K562 (cell line): Measurements from ENCODE around the gene GSTO2. TPM values are rescaled to one million over a fixed set of nuclear protein-coding genes. Genes with fewer than 3 reads are reported as not detected.

ENCODE experiments used
- ATAC-seq: fragments of 200-7000 bp; cut with Tn5 transposase; 3 replicates; pipeline ENCODE4 v1.9.1; 2020; ENCODE audit warnings: moderate library complexity
- BruUV-seq: library from RNA; stranded (reverse); fragments of 400-500 nt; replicated peaks from 2 replicates; lab custom pipeline; 2021; lab: Mats Ljungman, UMichigan
- CTCF ChIA-PET: fragments of 300-600 bp; formaldehyde crosslinking; extraction: SDS; loops from one replicate; lab custom pipeline; 2021; ENCODE audit warnings: low intra/inter-chr PET ratio; lab: Yijun Ruan, JAX
- POLR2A ChIA-PET: fragments of 300-600, 350-650 bp; sonication (Branson Sonifier 250); formaldehyde crosslinking; extraction: SDS; loops from one replicate; lab custom pipeline; 2021; ENCODE audit warnings: antibody characterized with exemption, inconsistent platforms; lab: Yijun Ruan, JAX
- DNase-seq, 4 experiments: peaks; one replicate each; pipeline versions ENCODE4 v3.0.0 to v3.0.0-alpha.2; 2011 to 2018; ENCODE audit warnings: low spot score in 3 of 4, mixed read lengths in 3 of 4; ENCODE audit errors: extremely low read depth in 1 of 4
- FAIRE-seq: peaks from 2 replicates; lab custom pipeline; 2011; peaks lifted over from hg19 to GRCh38; lab: Jason Lieb, UNC
- H2AFZ ChIP-seq: 2 replicates; pipeline ENCODE4 v1.6.0; 2011; ENCODE audit warnings: low read depth, low read length, control low read depth, inconsistent platforms
- H3K27ac ChIP-seq: fragments of 200-600 bp; 3 replicates; pipeline ENCODE4 v1.8.0; 2011; ENCODE audit warnings: low read depth, mild to moderate bottlenecking, control low read depth, inconsistent platforms, low read length, moderate library complexity, mixed read lengths; ENCODE audit errors: extremely low read depth
- H3K27me3 ChIP-seq, 2 experiments: fragments of 300-600 bp in 1 of 2; 2 replicates in 1 of 2; 3 replicates in 1 of 2; pipeline versions ENCODE4 v1.6.0 to v1.8.0; 2011; ENCODE audit warnings: inconsistent platforms in 2 of 2, low read length in 2 of 2, mild to moderate bottlenecking in 1 of 2, mixed read lengths in 1 of 2, moderate library complexity in 1 of 2; ENCODE audit not compliant: control insufficient read depth in 2 of 2, insufficient read depth in 2 of 2
- H3K36me3 ChIP-seq: fragments of 300-600 bp; 3 replicates; pipeline ENCODE4 v1.8.0; 2011; ENCODE audit warnings: mild to moderate bottlenecking, low read length, inconsistent platforms; ENCODE audit not compliant: control insufficient read depth, insufficient read depth
- H3K4me1 ChIP-seq, 2 experiments: fragments of 200-600 bp in 1 of 2; replicated peaks in 1 of 2; 2 replicates in 1 of 2; 3 replicates in 1 of 2; pipeline versions ENCODE4 v1.5.1 to v1.8.0; 2011; ENCODE audit warnings: inconsistent platforms in 2 of 2, low read length in 2 of 2, mild to moderate bottlenecking in 1 of 2, mixed read lengths in 1 of 2, moderate library complexity in 1 of 2; ENCODE audit not compliant: control insufficient read depth in 2 of 2, insufficient read depth in 2 of 2
- H3K4me2 ChIP-seq: 2 replicates; pipeline ENCODE4 v1.6.1; 2011; ENCODE audit warnings: low read length, control low read depth, inconsistent platforms, mixed read lengths; ENCODE audit not compliant: insufficient read depth
- H3K4me3 ChIP-seq: fragments of 200-600 bp; sonication (generic), shearing (Covaris generic); 2 replicates; pipeline ENCODE4 v1.5.1; 2016; ENCODE audit warnings: control low read depth, inconsistent platforms
- H3K79me2 ChIP-seq: fragments of 200-600 bp; 3 replicates; pipeline ENCODE4 v1.8.0; 2011; ENCODE audit warnings: low read length, inconsistent platforms; ENCODE audit not compliant: control insufficient read depth, insufficient read depth
- H3K9ac ChIP-seq, 2 experiments: 2 replicates each; pipeline versions ENCODE4 v1.6.0 to v1.6.1; 2011; ENCODE audit warnings: low read depth in 2 of 2, low read length in 2 of 2, control low read depth in 1 of 2, inconsistent platforms in 1 of 2, mild to moderate bottlenecking in 1 of 2, mixed read lengths in 1 of 2; ENCODE audit not compliant: insufficient read depth in 1 of 2
- H3K9me1 ChIP-seq: one replicate; pipeline ENCODE4 v1.6.0; 2011; ENCODE audit warnings: inconsistent platforms, mild to moderate bottlenecking, low read length, moderate library complexity; ENCODE audit not compliant: control insufficient read depth, insufficient read depth
- H3K9me3 ChIP-seq: replicated peaks from 2 replicates; pipeline ENCODE4 v1.5.1; 2011; ENCODE audit warnings: low read depth, low read length, inconsistent platforms; ENCODE audit not compliant: control insufficient read depth, insufficient read depth
- H4K20me1 ChIP-seq: replicated peaks from 2 replicates; pipeline ENCODE4 v1.6.1; 2011; ENCODE audit warnings: low read length, inconsistent platforms, mixed read lengths; ENCODE audit not compliant: control insufficient read depth, insufficient read depth
- COPS2 ChIP-seq: fragments of 450-650 bp; conservative IDR thresholded peaks from 2 replicates; pipeline ENCODE4 v1.6.1; 2016; ENCODE audit warnings: mild to moderate bottlenecking, moderate library complexity
- ETV6 ChIP-seq, 3 experiments: fragments of 150-350 bp in 1 of 3; sonication (generic) in 1 of 3; formaldehyde crosslinking in 1 of 3; IDR thresholded peaks; 2 replicates each; pipeline versions ENCODE4 v1.6.1 to v1.8.0; 2014 to 2022; ENCODE audit warnings: borderline replicate concordance in 2 of 3, low read depth in 2 of 3, antibody characterized with exemption in 1 of 3, low read length in 1 of 3, mild to moderate bottlenecking in 1 of 3, missing genetic modification reagents in 1 of 3
- HMGN3 ChIP-seq: IDR thresholded peaks from 2 replicates; pipeline ENCODE4 v1.6.1; 2011; ENCODE audit warnings: borderline replicate concordance, low read depth, mild to moderate bottlenecking, mixed read lengths, low read length; ENCODE audit not compliant: insufficient read length; ENCODE audit errors: extremely low read depth
- HNRNPH1 ChIP-seq: fragments of 200-400 bp; formaldehyde crosslinking; optimal IDR thresholded peaks from 2 replicates; pipeline ENCODE3; 2017; ENCODE audit warnings: low read depth, mild to moderate bottlenecking, low read length, moderate library complexity
- POLR2AphosphoS2 ChIP-seq: IDR thresholded peaks from 2 replicates; pipeline ENCODE4 v1.6.1; 2012; ENCODE audit warnings: low read length, improper control_type of control experiment
- ZNF395 ChIP-seq: fragments of 200-800 bp; sonication (Bioruptor generic); IDR thresholded peaks from 2 replicates; pipeline ENCODE4 v1.6.1; 2017; ENCODE audit warnings: missing genetic modification characterization, missing compliant biosample characterization
- WGBS: fragments of 100-300 bp; shearing (Covaris generic); methylation state at CpG from one replicate; pipeline ENCODE4 v1.1.6; 2016; ENCODE audit warnings: low coverage, mixed read lengths; ENCODE audit not compliant: insufficient coverage; ENCODE audit errors: missing lambda C conversion rate; 5-methylcytosine and 5-hydroxymethylcytosine counted together
- in situ Hi-C: fragments of 300-500 bp; cut with MboI; formaldehyde crosslinking; loops from 4 replicates; pipeline ENCODE4 v1.15.0; 2018; ENCODE audit warnings: inconsistent platforms, mixed read lengths
- intact Hi-C: fragments of 100-400 bp; cut with micrococcal nuclease; formaldehyde crosslinking; loops from 2 replicates; pipeline ENCODE4 v1.14.2; 2022
- polyA plus RNA-seq, 8 experiments: library from polyadenylated mRNA; depleted of rRNA in 4 of 8; stranded (reverse) in 5 of 8; unstranded in 3 of 8; fragments of >200 nt; fragmentation: Nextera tagmentation in 2 of 8; fragmentation: Illumina TruSeq in 1 of 8; extraction: Ambion mirVana in 2 of 8; extraction: Trizol in 1 of 8; gene quantifications; 2 replicates each; pipeline versions ENCODE4 v1.2.1 to v1.2.3, GENCODE V29; 2011 to 2014; ENCODE audit warnings: inconsistent platforms in 1 of 8, missing spikeins in 1 of 8
- total RNA-seq, 7 experiments: library from RNA; depleted of rRNA in 6 of 7; stranded (reverse); fragments of >200 nt in 6 of 7; fragmentation: Illumina TruSeq in 2 of 7; extraction: Trizol in 2 of 7; gene quantifications; 2 replicates each; pipeline versions ENCODE4 v1.2.1 to v1.2.3, GENCODE V29; 2011 to 2021; ENCODE audit warnings: low replicate concordance in 1 of 7
- TF ChIP-seq, protein P1 (sequence below): IDR thresholded peaks from 3 replicates; pipeline ENCODE4 v1.6.1; 2011; ENCODE audit warnings: borderline replicate concordance, mild to moderate bottlenecking; ENCODE audit not compliant: insufficient read length, insufficient read depth

GSTO2 gene
- total and polyA plus RNA-seq, 9 of the 15 experiments (the other 6 are each of a cell fraction or from before 2014, with no cell fraction given): 0.18 to 1.8 (median 0.90) TPM

- H2AFZ ChIP-seq: no peak overlapping the region
- TF ChIP-seq ZNF395 (CRISPR knock-in tag) (no peak), POLR2AphosphoS2 (peak; percentile 30; the same call in 1 of the 2 replicates), ETV6 (IDR thresholded peaks at IDR 0.05; ENCODE audit: borderline replicate concordance in 1 of 2, low read depth in 2 of 2, low read length in 1 of 2) (no peak), ETV6 (CRISPR knock-in tag; IDR thresholded peaks at IDR 0.05; ENCODE audit: borderline replicate concordance) (no peak), HNRNPH1 (no peak), HMGN3 (no peak), COPS2 (no peak)
- TF ChIP-seq, protein P1, sequence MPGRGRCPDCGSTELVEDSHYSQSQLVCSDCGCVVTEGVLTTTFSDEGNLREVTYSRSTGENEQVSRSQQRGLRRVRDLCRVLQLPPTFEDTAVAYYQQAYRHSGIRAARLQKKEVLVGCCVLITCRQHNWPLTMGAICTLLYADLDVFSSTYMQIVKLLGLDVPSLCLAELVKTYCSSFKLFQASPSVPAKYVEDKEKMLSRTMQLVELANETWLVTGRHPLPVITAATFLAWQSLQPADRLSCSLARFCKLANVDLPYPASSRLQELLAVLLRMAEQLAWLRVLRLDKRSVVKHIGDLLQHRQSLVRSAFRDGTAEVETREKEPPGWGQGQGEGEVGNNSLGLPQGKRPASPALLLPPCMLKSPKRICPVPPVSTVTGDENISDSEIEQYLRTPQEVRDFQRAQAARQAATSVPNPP: no peak
- DNase-seq (no peak), ATAC-seq (no peak), FAIRE-seq (no peak)
- peaks cover 93% of the 10 kb centered on the region for H3K79me2 ChIP-seq
- H3K27me3 ChIP-seq: no peaks in the 10 kb centered on the region
- peaks cover 14 to 26% of the 10 kb centered on the region in 2 experiments; a peak in 4 of 5 replicates for H3K4me1 ChIP-seq
- H3K36me3 ChIP-seq: peaks cover 86% of the 10 kb centered on the region
- no peaks in the 10 kb centered on the region for H3K9me1 ChIP-seq
- intact Hi-C loops (no loop called here), in situ Hi-C loops (no loop called here)
- peak overlapping the region; percentile 66 for H3K4me2 ChIP-seq
- H3K9me3 ChIP-seq: no peaks in the 10 kb centered on the region
- peak overlapping the region; percentile 77; the same call in 2 of the 3 replicates for H3K27ac ChIP-seq
- CTCF ChIA-PET: no interaction called here
- POLR2A ChIA-PET: interaction anchor here (0.7 to 1.3 kb wide), 3 partner anchors 12 to 20 kb away, joined by 3 to 4 read pairs (median 3); no protein-coding TSS in a partner anchor
- no peak overlapping the region for H3K4me3 ChIP-seq
- BruUV-seq: no TSS peak
- WGBS: 89% methylated on average over 3 of the region's 3 CpGs
- no peaks in the 10 kb centered on the region for H4K20me1 ChIP-seq
- no peak overlapping the region for H3K9ac ChIP-seq
Measured at GRCh38 chr10:104259456-104259855, 9.5 kb upstream of the GSTO2 start.
